GM12892 (cell line): ENCODE data around the gene AHR.
"Not testable (repeated sequence)": the region's sequence is repeated elsewhere in the genome, so short reads cannot be mapped to it uniquely, and the experiment has no call there.

Source experiments
- DNase-seq: peaks from one replicate; pipeline ENCODE4 v3.0.0; 2011; ENCODE audit not compliant: insufficient read length
- FAIRE-seq: peaks from 2 replicates; lab custom pipeline; 2011; peaks lifted over from hg19 to GRCh38; lab: Jason Lieb, UNC
- POLR2A ChIP-seq: IDR thresholded peaks from 2 replicates; pipeline ENCODE4 v1.6.1; 2011; ENCODE audit warnings: low read depth, low read length, control low read depth
- POLR2AphosphoS5 ChIP-seq: IDR thresholded peaks from 2 replicates; pipeline ENCODE4 v1.6.1; 2011; ENCODE audit warnings: low read depth, low read length, control low read depth
- TAF1 ChIP-seq: IDR thresholded peaks from 2 replicates; pipeline ENCODE4 v1.6.1; 2011; ENCODE audit warnings: low read depth, mild to moderate bottlenecking, control low read depth, low read length, borderline replicate concordance

Gene AHR

DNA sequence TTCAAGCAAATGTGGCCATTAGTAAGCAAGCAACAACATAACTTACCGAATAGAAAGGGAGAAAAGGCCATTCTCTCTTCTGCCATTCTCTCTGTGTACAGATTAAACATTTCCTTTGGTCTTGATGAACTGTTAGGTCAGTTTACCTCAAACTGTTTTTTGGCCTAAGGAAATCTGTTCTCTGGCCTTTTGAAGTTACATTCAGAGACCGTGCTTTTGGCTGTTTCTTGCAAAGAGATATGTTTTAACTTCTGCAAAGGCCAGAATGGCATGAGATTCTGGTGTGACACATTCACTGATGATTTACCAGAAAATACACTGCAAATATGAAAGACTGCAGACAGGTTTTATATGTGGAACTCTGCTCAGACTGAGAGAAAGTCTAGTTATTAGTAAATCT, 22.2 kb downstream of the AHR start:
- FAIRE-seq (peak; percentile 14), DNase-seq (no peak)
- no peak for TF ChIP-seq POLR2AphosphoS5
- no peak for TF ChIP-seq POLR2A
- no peak for TF ChIP-seq TAF1

- no peak for DNase-seq
- no peak for TF ChIP-seq POLR2AphosphoS5
- TF ChIP-seq POLR2A: no peak
- no peak for TF ChIP-seq TAF1
- FAIRE-seq: no peak
Measured at GRCh38 chr7:17325364-17325763, 26.9 kb downstream of the AHR start.

DNA sequence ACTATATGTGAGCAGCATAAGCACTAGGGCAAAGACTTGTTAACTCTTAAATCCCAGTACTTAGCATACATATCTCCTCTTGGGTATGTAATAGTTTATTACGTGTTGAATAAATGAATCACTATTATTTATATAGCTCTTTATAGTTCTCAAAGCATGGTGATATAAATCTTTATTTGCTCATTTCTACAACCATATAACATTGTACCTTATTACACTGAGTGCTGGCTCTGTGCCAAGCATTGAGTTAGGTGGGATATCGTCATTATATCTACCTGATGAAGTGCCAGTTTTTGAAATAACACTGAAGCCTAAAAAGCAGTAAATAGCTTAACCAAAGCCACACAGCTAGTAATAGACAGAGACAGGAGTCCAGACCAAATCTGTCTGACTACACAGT, 27.9 kb downstream of the AHR start:
- FAIRE-seq (peak; percentile 14), DNase-seq (no peak)
- TF ChIP-seq POLR2A: no peak

DNA sequence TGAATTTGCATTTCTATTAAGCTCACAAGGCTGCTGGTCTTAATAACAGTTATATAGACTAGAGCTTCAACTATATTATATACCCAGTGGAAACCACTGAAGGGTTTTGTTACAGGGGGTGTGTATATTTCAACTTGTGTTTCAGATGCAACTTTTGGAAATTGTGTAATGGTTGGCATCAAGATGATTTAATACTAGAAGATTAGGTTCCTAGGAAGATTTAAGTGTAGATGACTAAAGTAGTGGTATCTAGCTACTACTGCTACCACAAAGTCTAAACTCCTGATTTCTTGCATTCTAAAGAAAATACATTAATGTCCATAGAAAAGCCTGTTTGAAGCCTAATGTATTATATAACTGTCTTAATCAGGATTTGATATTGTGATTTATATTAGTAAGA, 30.2 kb downstream of the AHR start:
- TF ChIP-seq TAF1 (no peak), POLR2AphosphoS5 (no peak), POLR2A (no peak)
- FAIRE-seq (no peak), DNase-seq (no peak)

DNA sequence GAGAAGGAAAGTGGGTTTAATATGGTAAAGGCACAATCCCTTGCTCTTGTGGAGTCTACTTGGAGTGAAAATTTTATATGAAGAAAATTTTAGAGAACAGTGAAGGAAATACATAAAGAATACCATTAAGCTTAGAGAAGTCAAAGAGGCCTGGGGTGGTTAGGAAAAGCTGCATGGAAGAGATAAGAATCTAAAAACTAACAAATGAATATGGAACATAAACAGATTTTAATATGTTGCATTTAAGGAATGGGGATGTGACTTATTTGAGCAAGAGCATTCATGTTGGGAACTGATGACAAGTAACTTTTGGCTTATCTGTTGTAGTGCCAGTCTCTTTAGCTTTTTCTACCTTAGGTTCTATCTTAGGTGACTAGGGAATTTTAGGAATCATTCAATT, 31.0 kb downstream of the AHR start:
- FAIRE-seq (no peak), DNase-seq (no peak)
- TF ChIP-seq POLR2AphosphoS5 (no peak), TAF1 (no peak), POLR2A (no peak)

- DNase-seq (no peak), FAIRE-seq (no peak)
- TF ChIP-seq TAF1 (no peak), POLR2A (no peak), POLR2AphosphoS5 (no peak)
Measured at GRCh38 chr7:17331891-17332501, 33.5 kb downstream of the AHR start.

- no peak for TF ChIP-seq POLR2AphosphoS5
- TF ChIP-seq TAF1: no peak
- TF ChIP-seq POLR2A: no peak
- no peak for FAIRE-seq
Measured at GRCh38 chr7:17333221-17333620, 34.8 kb downstream of the AHR start.

GRCh38 chr7:17336168-17336567, 37.7 kb downstream of the AHR start:
- FAIRE-seq: no peak
- no peak for TF ChIP-seq TAF1
- no peak for TF ChIP-seq POLR2AphosphoS5
- no peak for TF ChIP-seq POLR2A

More at GRCh38 chr7:17333221-17333620, 34.8 kb downstream of the AHR start:
- no peak for DNase-seq

DNA sequence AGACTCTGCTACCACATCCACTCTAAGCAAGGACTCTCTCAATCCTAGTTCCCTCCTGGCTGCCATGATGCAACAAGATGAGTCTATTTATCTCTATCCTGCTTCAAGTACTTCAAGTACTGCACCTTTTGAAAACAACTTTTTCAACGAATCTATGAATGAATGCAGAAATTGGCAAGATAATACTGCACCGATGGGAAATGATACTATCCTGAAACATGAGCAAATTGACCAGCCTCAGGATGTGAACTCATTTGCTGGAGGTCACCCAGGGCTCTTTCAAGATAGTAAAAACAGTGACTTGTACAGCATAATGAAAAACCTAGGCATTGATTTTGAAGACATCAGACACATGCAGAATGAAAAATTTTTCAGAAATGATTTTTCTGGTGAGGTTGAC, 40.7 kb downstream of the AHR start:
- FAIRE-seq (no peak), DNase-seq (no peak)
- TF ChIP-seq TAF1 (no peak), POLR2AphosphoS5 (no peak), POLR2A (no peak)

More at GRCh38 chr7:17336168-17336567, 37.7 kb downstream of the AHR start:
- no peak for DNase-seq

DNA sequence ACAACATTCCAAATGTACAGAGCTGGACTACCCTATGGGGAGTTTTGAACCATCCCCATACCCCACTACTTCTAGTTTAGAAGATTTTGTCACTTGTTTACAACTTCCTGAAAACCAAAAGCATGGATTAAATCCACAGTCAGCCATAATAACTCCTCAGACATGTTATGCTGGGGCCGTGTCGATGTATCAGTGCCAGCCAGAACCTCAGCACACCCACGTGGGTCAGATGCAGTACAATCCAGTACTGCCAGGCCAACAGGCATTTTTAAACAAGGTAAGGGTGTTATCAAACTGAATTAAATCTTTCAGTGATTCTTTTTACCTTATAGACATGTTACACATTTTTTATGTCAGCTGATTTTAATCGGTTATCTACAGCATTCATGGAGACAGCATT, 41.5 kb downstream of the AHR start:
- no peak for FAIRE-seq
- TF ChIP-seq POLR2A (no peak), POLR2AphosphoS5 (no peak), TAF1 (no peak)
- no peak for DNase-seq

DNA sequence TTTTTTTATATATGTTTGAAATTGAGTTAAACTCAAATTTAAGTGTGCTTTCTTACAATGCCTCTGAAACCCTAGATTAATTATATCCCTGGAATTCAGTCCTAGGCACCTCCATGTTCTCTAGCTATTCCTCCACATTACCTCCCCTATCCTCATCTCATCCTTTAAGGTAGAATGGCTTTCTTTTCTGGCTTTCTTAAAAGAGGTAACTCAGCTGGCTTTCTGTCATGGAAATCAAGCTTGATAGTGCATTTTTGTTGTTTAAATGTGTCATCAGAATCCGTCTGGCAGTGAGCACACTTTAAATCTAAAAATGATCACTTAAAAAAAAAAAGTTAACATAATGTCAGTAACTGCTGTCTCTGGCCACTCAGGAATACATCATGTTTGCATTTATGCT, 42.2 kb downstream of the AHR start:
- TF ChIP-seq POLR2A (no peak), POLR2AphosphoS5 (no peak), TAF1 (no peak)
- FAIRE-seq (no peak), DNase-seq (no peak)

DNA sequence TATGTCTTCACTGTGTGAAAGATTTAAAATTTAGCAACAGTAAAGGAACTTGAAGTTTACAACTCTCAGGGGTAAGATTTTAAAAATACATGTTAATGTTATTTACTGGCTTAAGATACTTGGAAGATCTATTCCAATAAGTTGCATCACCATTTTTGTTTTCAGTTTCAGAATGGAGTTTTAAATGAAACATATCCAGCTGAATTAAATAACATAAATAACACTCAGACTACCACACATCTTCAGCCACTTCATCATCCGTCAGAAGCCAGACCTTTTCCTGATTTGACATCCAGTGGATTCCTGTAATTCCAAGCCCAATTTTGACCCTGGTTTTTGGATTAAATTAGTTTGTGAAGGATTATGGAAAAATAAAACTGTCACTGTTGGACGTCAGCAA, 44.3 kb downstream of the AHR start:
- TF ChIP-seq TAF1 (no peak), POLR2A (no peak), POLR2AphosphoS5 (no peak)
- no peak for DNase-seq
- FAIRE-seq: no peak

GRCh38 chr7:17347401-17347800, 48.9 kb downstream of the AHR start:
- FAIRE-seq: no peak

DNA sequence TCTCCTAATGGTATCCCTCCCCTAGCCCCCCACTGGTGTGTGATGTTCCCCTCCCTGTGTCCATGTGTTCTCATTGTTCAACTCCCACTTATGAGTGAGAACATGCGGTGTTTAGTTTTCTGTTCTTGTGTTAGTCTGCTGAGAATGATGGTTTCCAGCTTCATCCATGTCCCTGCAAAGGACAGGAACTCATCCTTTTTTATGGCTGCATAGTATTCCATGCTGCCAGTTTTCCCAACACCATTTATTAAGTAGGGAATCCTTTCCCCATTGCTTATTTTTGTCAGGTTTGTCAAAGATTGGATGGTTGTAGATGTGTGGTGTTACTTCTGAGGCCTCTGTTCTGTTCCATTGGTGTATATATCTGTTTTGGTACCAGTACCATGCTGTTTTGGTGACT, 50.5 kb downstream of the AHR start:
- DNase-seq, FAIRE-seq: not testable (repeated sequence)

More at GRCh38 chr7:17347401-17347800, 48.9 kb downstream of the AHR start:
- TF ChIP-seq TAF1 (no peak), POLR2A (no peak), POLR2AphosphoS5 (no peak)
- DNase-seq: no peak

- not testable (repeated sequence) for DNase-seq, FAIRE-seq
Measured at GRCh38 chr7:17350321-17350720, 51.9 kb downstream of the AHR start.

DNA sequence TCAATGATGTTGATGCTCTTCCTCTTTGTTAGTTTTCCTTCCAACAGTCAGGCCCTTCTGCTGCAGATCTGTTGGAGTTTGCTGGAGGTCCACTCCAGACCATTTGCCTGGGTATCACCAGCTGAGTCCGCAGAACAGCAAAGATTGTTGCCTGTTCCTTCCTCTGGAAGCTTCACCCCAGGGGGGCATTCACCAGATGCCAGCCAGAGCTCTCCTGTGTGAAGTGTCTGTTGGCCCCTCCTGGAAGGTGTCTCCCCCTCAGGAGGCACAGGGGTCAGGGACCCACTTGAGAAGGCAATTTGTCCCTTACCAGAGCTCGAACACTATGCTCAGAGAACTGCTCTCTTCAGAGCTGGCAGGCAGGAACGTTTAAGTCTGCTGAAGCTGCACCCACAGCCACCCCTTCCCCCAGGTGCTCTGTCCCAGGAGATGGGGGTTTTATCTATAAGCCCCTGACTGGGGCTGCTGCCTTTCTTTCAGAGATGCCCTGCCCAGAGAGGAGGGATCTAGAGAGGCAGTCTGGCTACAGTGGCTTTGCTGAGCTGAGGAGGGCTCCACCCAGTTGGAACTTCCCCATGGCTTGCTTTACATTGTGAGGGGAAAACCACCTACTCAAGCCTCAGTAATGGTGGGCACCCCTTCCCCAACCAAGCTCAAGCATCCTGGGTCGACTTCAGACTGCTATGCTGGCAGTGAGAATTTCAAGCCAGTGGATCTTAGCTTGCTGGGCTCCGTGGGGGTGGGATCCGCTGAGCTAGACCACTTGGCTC, 55.4 kb downstream of the AHR start:
- not testable (repeated sequence) for DNase-seq

More for the DNA sequence above, 55.4 kb downstream of the AHR start:
- FAIRE-seq: not testable (repeated sequence)
